GM19043 (cell line): ENCODE measurements around the gene SNRNP25.

Experiments
- ATAC-seq: cut with Tn5 transposase; IDR thresholded peaks from one replicate; pipeline ENCODE4 v1.9.1; 2021; ENCODE audit warnings: low read depth; ENCODE audit not compliant: unreplicated experiment

SNRNP25 gene

GRCh38 chr16:92431-93339, 39.1 kb downstream of the SNRNP25 start:
- no peak for ATAC-seq

- no peak for ATAC-seq
These were observed 41.3 kb downstream of the SNRNP25 start for GRCh38 chr16:94918-95265.

GRCh38 chr16:96935-97381, 43.3 kb downstream of the SNRNP25 start:
- ATAC-seq = peak; percentile 74

- ATAC-seq = no peak
These were observed 44.2 kb downstream of the SNRNP25 start for GRCh38 chr16:97822-98221.

GRCh38 chr16:100989-101388, 47.4 kb downstream of the SNRNP25 start:
- no peak for ATAC-seq

GRCh38 chr16:101586-101985, 48.0 kb downstream of the SNRNP25 start:
- ATAC-seq = no peak

- no peak for ATAC-seq
These were observed 48.6 kb downstream of the SNRNP25 start for GRCh38 chr16:102060-102855.

GRCh38 chr16:104355-104754, 50.7 kb downstream of the SNRNP25 start:
- no peak for ATAC-seq

GRCh38 chr16:104928-105327, 51.3 kb downstream of the SNRNP25 start:
- no peak for ATAC-seq

- ATAC-seq = no peak
These were observed 51.9 kb downstream of the SNRNP25 start for GRCh38 chr16:105521-105920.

- ATAC-seq = no peak
These were observed 53.1 kb downstream of the SNRNP25 start for GRCh38 chr16:106623-107324.
